ENCODE results near the gene ATP8B1. TPM values are rescaled to one million over a fixed set of nuclear protein-coding genes. Genes with fewer than 3 reads are reported as not detected.

ATP8B1 gene
- total RNA-seq, 1 experiment from 2014 or later = 1.1 TPM

DNA sequence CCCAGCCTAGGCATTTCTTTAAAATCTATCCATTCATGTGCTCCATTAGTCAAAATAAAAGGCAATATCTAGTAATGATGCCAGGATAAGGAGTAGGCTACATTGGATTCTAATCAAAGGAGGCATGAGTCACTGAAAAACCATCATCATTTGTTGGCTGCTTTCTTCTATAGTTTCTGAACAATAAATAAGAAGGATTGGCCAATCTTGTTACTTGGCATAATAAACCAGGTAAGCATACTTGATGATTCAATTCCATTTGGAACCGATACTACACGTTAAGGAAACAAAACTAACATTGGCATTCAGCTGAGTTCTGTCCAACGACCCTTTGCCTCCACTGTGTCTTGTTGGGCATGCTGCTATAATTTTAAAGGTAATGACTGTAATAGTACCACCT is 27.2 kb downstream of the ATP8B1 start:
- Histone ChIP-seq H4K5ac (ENCODE audit: insufficient read length, low read depth, low read length) (no peak overlapping the region), H3K27me3 (ENCODE audit: insufficient read depth, low read length) (no peaks in the 10 kb centered on the region), H2BK5ac (ENCODE audit: insufficient read length, low read length) (no peak overlapping the region), H2AK5ac (ENCODE audit: insufficient read length, low read length) (no peak overlapping the region), H3K23me2 (ENCODE audit: insufficient read length, low read depth, low read length, poor library complexity, severe bottlenecking) (no peaks in the 10 kb centered on the region), H3K56ac (ENCODE audit: insufficient read length, low read depth, low read length) (no peak overlapping the region), H3T11ph (ENCODE audit: low read length) (no peak overlapping the region), H3K4me2 (ENCODE audit: insufficient read depth, insufficient read length, low read length) (no peak overlapping the region), H4K91ac (ENCODE audit: insufficient read length, low read depth, low read length) (no peak overlapping the region), H2BK12ac (ENCODE audit: insufficient read length, low read depth, low read length) (no peak overlapping the region), H3K23ac (ENCODE audit: insufficient read length, low read depth, low read length) (no peak overlapping the region), H3K9me3 (ENCODE audit: control insufficient read depth, low read depth, low read length) (no peaks in the 10 kb centered on the region), H2BK15ac (ENCODE audit: low read depth, low read length) (no peak overlapping the region), H3K79me1 (ENCODE audit: insufficient read depth, low read depth, low read length, poor library complexity, severe bottlenecking) (no peaks in the 10 kb centered on the region), H2BK120ac (ENCODE audit: low read depth, low read length, poor library complexity, severe bottlenecking) (no peak overlapping the region), H3K4me1 (ENCODE audit: insufficient read depth, low read length) (peaks cover 15% of the 10 kb centered on the region; the same call in 1 of the 2 replicates), H2BK20ac (ENCODE audit: low read depth, low read length, poor library complexity, severe bottlenecking) (no peak overlapping the region), H3K18ac (ENCODE audit: insufficient read length, low read depth, low read length) (no peak overlapping the region), H3K79me2 (ENCODE audit: insufficient read depth, low read length) (no peaks in the 10 kb centered on the region), H3K9ac (ENCODE audit: extremely low read depth, insufficient read length, low read length) (no peak overlapping the region), H3K27ac (ENCODE audit: insufficient read length, low read depth, low read length) (no peak overlapping the region), H3K14ac (ENCODE audit: insufficient read depth, low read length) (no peak overlapping the region), H3K4ac (ENCODE audit: low read depth, low read length) (no peak overlapping the region), H4K8ac (replicated peaks; ENCODE audit: insufficient read length, low read depth, low read length) (no peak overlapping the region), H4K20me1 (ENCODE audit: control insufficient read depth, insufficient read depth, insufficient read length) (no peaks in the 10 kb centered on the region), H2AFZ (ENCODE audit: low read length) (no peak overlapping the region)
- Mint-ChIP-seq H3K27ac (no peak overlapping the region), H3K4me1 (peaks cover 23 to 26% of the 10 kb centered on the region in 2 experiments), H3K4me3 (no peak overlapping the region), H3K27me3 (ENCODE audit: low read depth) (no peaks in the 10 kb centered on the region; the same call in none of the 2 replicates), H3K9me3 (peaks cover 0 to 3% of the 10 kb centered on the region in 2 experiments; a peak in 2 of 5 replicates), H3K36me3 (ENCODE audit: insufficient read depth in 1 of 3, low read depth in 3 of 3) (no peaks in the 10 kb centered on the region)
- DNase-seq = no peak
- no CpG with 5 or more reads among the region's 3 CpGs for whole genome bisulfite sequencing (ENCODE audit: extremely low coverage, insufficient read length, low lambda C conversion rate)
- TF ChIP-seq CTCF (conservative IDR thresholded peaks at IDR 0.05) = no peak

Measured in H9 (cell line).